Natural killer cell (primary cell): ENCODE data around the gene MOSMO. TPM values are rescaled to one million over a fixed set of nuclear protein-coding genes. Genes with fewer than 3 reads are reported as not detected.

Experiments
- ATAC-seq, 3 donors: fragments of 150-1000 bp in 2 of 3; fragments of 200-7000 bp in 1 of 3; cut with Tn5 transposase; 1 replicate in 1 of 3; 2 replicates in 2 of 3; pipeline ENCODE4 v1.10.0; 2021; ENCODE audit warnings: mild to moderate bottlenecking in 2 of 3, moderate library complexity in 2 of 3
- DNase-seq, 2 donors: peaks; one replicate each; pipeline versions ENCODE4 v3.0.0 to v3.0.0-alpha.2; 2013 to 2021; ENCODE audit warnings: mixed read lengths in 1 of 2
- H3K27ac ChIP-seq: one replicate; pipeline ENCODE4 v1.5.1; 2013; ENCODE audit warnings: mild to moderate bottlenecking, low read length
- H3K27me3 ChIP-seq: one replicate; pipeline ENCODE4 v1.6.1; 2013; ENCODE audit warnings: low read length; ENCODE audit not compliant: control insufficient read depth, insufficient read depth
- H3K36me3 ChIP-seq: one replicate; pipeline ENCODE4 v1.6.1; 2013; ENCODE audit warnings: low read length; ENCODE audit not compliant: control insufficient read depth, insufficient read depth
- H3K4me1 ChIP-seq: one replicate; pipeline ENCODE4 v1.6.1; 2013; ENCODE audit warnings: low read length; ENCODE audit not compliant: control insufficient read depth, insufficient read depth
- H3K4me3 ChIP-seq: one replicate; pipeline ENCODE4 v1.5.1; 2013; ENCODE audit warnings: low read length
- H3K9me3 ChIP-seq: one replicate; pipeline ENCODE4 v1.6.1; 2013; ENCODE audit warnings: low read length; ENCODE audit not compliant: control insufficient read depth, insufficient read depth
- H3K27ac Mint-ChIP-seq, 2 donors: one replicate each; pipeline ENCODE4 v1.8.0; 2022; ENCODE audit warnings: mild to moderate bottlenecking in 2 of 2, mixed read lengths in 2 of 2, moderate library complexity in 1 of 2
- H3K27me3 Mint-ChIP-seq, 2 donors: one replicate each; pipeline ENCODE4 v1.8.0; 2022; ENCODE audit warnings: low read depth in 2 of 2, mixed read lengths in 2 of 2
- H3K36me3 Mint-ChIP-seq: one replicate; pipeline ENCODE4 v1.8.0; 2022; ENCODE audit warnings: mixed read lengths
- H3K4me1 Mint-ChIP-seq, 2 donors: one replicate each; pipeline ENCODE4 v1.8.0; 2022; ENCODE audit warnings: mixed read lengths in 2 of 2
- H3K4me3 Mint-ChIP-seq: one replicate; pipeline ENCODE4 v1.8.0; 2022; ENCODE audit warnings: mild to moderate bottlenecking, moderate library complexity, mixed read lengths
- H3K9me3 Mint-ChIP-seq, 2 donors: one replicate each; pipeline ENCODE4 v1.8.0; 2022; ENCODE audit warnings: mixed read lengths in 2 of 2
- WGBS: methylation state at CpG from one replicate; pipeline ENCODE4 v1.1.7; 2013; ENCODE audit warnings: missing lambda C conversion rate; ENCODE audit not compliant: insufficient coverage; 5-methylcytosine and 5-hydroxymethylcytosine counted together
- intact Hi-C: fragments of 100-400 bp; cut with micrococcal nuclease; formaldehyde crosslinking; loops from one replicate; pipeline ENCODE4 v1.14.2; 2022
- total RNA-seq, 4 donors: library from RNA; stranded (reverse); fragments of 120-200 nt in 1 of 4; gene quantifications; one replicate each; pipeline versions ENCODE4 v1.2.3 to v1.2.4, GENCODE V29; 2013 to 2022
- TF ChIP-seq, protein P1 (sequence below): fragments of 200-600 bp; IDR thresholded peaks from one replicate; pipeline ENCODE4 v1.8.0; 2022; ENCODE audit warnings: antibody characterized with exemption

Gene MOSMO
- total RNA-seq, 3 donors from 2014 or later (not counting 1 experiment from before 2014, with no cell fraction given) = 8.6 to 10.3 (median 9.3) TPM

DNA sequence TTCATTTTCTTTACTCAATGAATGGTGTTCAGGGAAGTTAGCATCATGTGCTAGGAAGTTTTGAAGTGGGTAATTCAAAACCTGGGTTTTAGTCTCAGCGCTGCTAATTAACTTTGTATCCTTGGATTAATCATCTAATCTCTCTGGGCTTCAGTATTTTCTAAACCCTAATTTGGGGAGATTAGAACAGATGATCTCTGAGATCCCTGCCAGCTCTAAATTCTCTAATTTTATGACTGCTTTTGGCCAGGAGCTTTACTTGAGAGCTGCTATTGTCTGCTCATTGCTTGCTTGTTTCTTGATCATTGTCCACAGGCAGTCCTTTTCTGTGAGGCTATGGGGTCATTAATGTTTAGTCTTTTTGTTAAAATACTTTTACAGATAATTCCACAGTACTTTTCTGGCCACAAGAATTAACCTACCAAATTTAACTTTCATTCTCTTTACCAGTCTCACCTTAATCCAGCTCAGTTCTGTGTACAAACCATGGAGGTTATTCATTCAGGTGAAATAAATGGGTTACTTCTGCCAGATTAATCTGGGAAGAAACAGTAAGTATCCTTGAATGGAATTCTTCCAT is 56.1 kb downstream of the MOSMO start:
- Mint-ChIP-seq H3K27me3 (no peaks in the 10 kb centered on the region), H3K9me3 (no peaks in the 10 kb centered on the region), H3K27ac (no peak overlapping the region), H3K36me3 (no peaks in the 10 kb centered on the region), H3K4me1 (peaks cover 5 to 7% of the 10 kb centered on the region in 2 donors), H3K4me3 (no peak overlapping the region)
- no peaks in the 10 kb centered on the region for H3K4me1 ChIP-seq
- H3K27ac ChIP-seq = no peak overlapping the region
- TF ChIP-seq, protein P1, sequence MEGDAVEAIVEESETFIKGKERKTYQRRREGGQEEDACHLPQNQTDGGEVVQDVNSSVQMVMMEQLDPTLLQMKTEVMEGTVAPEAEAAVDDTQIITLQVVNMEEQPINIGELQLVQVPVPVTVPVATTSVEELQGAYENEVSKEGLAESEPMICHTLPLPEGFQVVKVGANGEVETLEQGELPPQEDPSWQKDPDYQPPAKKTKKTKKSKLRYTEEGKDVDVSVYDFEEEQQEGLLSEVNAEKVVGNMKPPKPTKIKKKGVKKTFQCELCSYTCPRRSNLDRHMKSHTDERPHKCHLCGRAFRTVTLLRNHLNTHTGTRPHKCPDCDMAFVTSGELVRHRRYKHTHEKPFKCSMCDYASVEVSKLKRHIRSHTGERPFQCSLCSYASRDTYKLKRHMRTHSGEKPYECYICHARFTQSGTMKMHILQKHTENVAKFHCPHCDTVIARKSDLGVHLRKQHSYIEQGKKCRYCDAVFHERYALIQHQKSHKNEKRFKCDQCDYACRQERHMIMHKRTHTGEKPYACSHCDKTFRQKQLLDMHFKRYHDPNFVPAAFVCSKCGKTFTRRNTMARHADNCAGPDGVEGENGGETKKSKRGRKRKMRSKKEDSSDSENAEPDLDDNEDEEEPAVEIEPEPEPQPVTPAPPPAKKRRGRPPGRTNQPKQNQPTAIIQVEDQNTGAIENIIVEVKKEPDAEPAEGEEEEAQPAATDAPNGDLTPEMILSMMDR = no peak
- no peaks in the 10 kb centered on the region for H3K27me3 ChIP-seq
- no peak for DNase-seq
- intact Hi-C loops = no loop called here
- peaks cover 2% of the 10 kb centered on the region for H3K9me3 ChIP-seq
- ATAC-seq = no peak
- 100% methylated on average over 1 of the region's 1 CpG for WGBS
- H3K4me3 ChIP-seq = no peak overlapping the region
- peaks cover 2% of the 10 kb centered on the region for H3K36me3 ChIP-seq

DNA sequence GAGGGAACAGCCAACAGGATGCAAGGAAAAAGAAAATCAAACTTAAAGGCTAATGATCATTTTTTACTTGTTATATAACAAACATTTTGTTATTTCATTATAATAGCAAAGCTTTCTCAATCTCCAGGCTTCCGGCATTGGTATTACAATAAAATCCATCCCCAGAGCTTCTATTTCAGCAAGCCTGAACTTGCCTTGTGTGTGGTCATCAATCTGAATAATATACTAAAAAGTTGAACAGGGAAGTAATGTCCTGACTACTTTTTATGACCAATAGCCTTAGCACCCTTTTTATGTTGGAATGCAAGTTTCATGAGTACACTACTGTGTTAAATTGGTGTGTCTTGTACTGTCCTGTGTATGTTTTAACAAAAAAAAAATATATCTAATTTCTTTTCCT is 57.3 kb downstream of the MOSMO start:
- Mint-ChIP-seq H3K27ac (no peak overlapping the region), H3K4me3 (no peak overlapping the region), H3K27me3 (no peaks in the 10 kb centered on the region), H3K9me3 (no peaks in the 10 kb centered on the region), H3K4me1 (no peaks in the 10 kb centered on the region), H3K36me3 (no peaks in the 10 kb centered on the region)
- TF ChIP-seq, protein P1 = no peak
- H3K27me3 ChIP-seq = no peaks in the 10 kb centered on the region
- no peak overlapping the region for H3K4me3 ChIP-seq
- peaks cover 2% of the 10 kb centered on the region for H3K9me3 ChIP-seq
- no peak overlapping the region for H3K27ac ChIP-seq
- DNase-seq (no peak), ATAC-seq (no peak)
- intact Hi-C loops = no loop called here
- peaks cover 2% of the 10 kb centered on the region for H3K36me3 ChIP-seq
- no peaks in the 10 kb centered on the region for H3K4me1 ChIP-seq
- 100% methylated on average over 1 of the region's 1 CpG for WGBS

DNA sequence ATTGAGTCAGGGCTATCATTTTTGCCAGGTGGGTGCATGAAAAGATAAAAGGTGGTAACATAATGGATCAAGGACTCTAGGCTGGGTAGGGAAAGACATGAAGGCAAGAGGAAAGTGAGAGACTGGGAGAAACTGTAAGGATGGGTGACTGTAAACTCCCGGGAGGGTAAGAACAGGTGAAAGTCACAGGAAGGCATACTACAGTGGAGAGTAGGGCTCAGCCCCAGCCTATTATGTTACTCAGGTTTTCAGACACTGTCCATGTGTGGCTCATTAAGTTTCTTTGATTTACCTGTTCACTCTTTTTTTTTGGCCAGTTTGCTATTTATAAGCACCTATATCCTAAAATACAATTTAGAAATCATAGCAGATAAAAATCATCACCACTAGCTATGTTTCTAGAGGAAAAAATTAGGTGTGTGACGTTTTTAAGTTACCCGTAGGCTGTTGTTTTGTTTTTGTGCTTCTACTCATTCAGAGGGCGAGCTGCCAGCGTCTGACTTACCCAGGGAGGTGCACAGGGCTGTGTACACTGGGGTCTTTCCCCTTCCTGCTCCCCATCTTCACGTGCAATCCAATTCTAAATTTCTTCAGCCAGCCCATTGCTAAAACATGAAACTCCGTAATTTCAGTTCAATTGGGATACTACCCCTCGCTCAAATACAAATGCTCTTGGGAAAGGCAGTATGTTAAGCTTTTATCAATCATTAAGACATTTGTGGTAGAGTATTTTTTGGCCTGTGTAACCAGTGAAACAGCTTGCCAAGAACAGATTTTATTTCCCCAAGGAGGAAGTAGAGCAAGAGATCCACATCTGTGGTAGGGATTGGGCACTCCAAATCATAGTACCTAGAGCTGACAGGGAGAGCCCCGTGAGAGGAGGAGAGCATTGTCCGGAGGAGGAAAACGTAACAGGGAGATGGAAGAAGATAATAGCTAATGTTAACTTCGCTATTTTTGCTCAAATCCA is 62.7 kb downstream of the MOSMO start:
- Histone ChIP-seq H3K9me3 (peaks cover 2% of the 10 kb centered on the region), H3K4me3 (no peak overlapping the region), H3K36me3 (peaks cover 2% of the 10 kb centered on the region), H3K4me1 (no peaks in the 10 kb centered on the region), H3K27me3 (no peaks in the 10 kb centered on the region), H3K27ac (no peak overlapping the region)
- TF ChIP-seq, protein P1 = no peak
- Mint-ChIP-seq H3K4me3 (no peak overlapping the region), H3K27ac (no peak overlapping the region), H3K27me3 (no peaks in the 10 kb centered on the region), H3K36me3 (no peaks in the 10 kb centered on the region), H3K9me3 (no peaks in the 10 kb centered on the region), H3K4me1 (no peaks in the 10 kb centered on the region)
- WGBS = 82% methylated on average over 11 of the region's 12 CpGs
- intact Hi-C loops = no loop called here
- ATAC-seq (no peak), DNase-seq (no peak)
